Measurements from ENCODE around the gene VASN.
"Not testable (repeated sequence)": the region's sequence is repeated elsewhere in the genome, so short reads cannot be mapped to it uniquely, and the experiment has no call there.

The VASN gene

GRCh38 chr16:4371357-4372000, at the start of gene VASN:
Gene VASN, plus strand, starts transcription at chr16:4371848. Its CDS starts 9,030 bp downstream, at chr16:4380878.
- no peak for DNase-seq (ENCODE audit: low read depth)

GRCh38 chr16:4322121-4323052, 49.3 kb upstream of the VASN start:
- no peak for DNase-seq (ENCODE audit: low read depth)

GRCh38 chr16:4323071-4323844, 48.4 kb upstream of the VASN start:
- no peak for DNase-seq (ENCODE audit: low read depth)

- no peak for DNase-seq (ENCODE audit: low read depth)
Measured at GRCh38 chr16:4323845-4324488, 47.7 kb upstream of the VASN start.

GRCh38 chr16:4324492-4325252, 47.0 kb upstream of the VASN start:
- no peak for DNase-seq (ENCODE audit: low read depth)

- no peak for DNase-seq (ENCODE audit: low read depth)
Measured at GRCh38 chr16:4325253-4325758, 46.3 kb upstream of the VASN start.

GRCh38 chr16:4327386-4328045, 44.1 kb upstream of the VASN start:
- no peak for DNase-seq (ENCODE audit: low read depth)

- DNase-seq (ENCODE audit: low read depth) = no peak
Measured at GRCh38 chr16:4328046-4328781, 43.4 kb upstream of the VASN start.

- DNase-seq (ENCODE audit: low read depth) = no peak
Measured at GRCh38 chr16:4328782-4329775, 42.6 kb upstream of the VASN start.

GRCh38 chr16:4330277-4330874, 41.3 kb upstream of the VASN start:
- DNase-seq (ENCODE audit: low read depth) = no peak

GRCh38 chr16:4332083-4332482, 39.6 kb upstream of the VASN start:
- no peak for DNase-seq (ENCODE audit: low read depth)

- no peak for DNase-seq (ENCODE audit: low read depth)
Measured at GRCh38 chr16:4332623-4333307, 38.9 kb upstream of the VASN start.

- DNase-seq (ENCODE audit: low read depth) = no peak
Measured at GRCh38 chr16:4333308-4333638, 38.4 kb upstream of the VASN start.

- not testable (repeated sequence) for DNase-seq (ENCODE audit: low read depth)
Measured at GRCh38 chr16:4333714-4334113, 37.9 kb upstream of the VASN start.

GRCh38 chr16:4334724-4335495, 36.7 kb upstream of the VASN start:
- no peak for DNase-seq (ENCODE audit: low read depth)

- no peak for DNase-seq (ENCODE audit: low read depth)
Measured at GRCh38 chr16:4336701-4337539, 34.7 kb upstream of the VASN start.

Data from HS-5 (cell line).